Measurements from ENCODE around the gene PTPRO.

DNA sequence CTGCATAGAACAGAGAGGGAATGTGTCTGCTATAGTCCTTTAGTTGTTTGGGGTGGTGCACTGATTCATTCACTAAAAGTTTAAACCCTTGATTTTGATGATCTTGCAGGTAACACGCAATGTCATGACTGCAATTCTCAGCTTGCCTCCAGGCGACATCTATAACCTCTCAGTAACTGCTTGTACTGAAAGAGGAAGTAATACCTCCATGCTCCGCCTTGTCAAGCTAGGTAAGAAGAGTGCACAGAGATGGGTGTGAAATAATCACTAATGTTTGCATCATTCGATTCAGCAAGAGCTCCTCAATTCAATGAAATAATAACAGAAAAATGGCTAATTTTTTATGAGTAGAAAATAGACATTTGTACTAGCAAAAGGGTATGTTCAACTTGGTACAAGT lies 203.7 kb downstream of the PTPRO start:
- TF ChIP-seq, protein P1, sequence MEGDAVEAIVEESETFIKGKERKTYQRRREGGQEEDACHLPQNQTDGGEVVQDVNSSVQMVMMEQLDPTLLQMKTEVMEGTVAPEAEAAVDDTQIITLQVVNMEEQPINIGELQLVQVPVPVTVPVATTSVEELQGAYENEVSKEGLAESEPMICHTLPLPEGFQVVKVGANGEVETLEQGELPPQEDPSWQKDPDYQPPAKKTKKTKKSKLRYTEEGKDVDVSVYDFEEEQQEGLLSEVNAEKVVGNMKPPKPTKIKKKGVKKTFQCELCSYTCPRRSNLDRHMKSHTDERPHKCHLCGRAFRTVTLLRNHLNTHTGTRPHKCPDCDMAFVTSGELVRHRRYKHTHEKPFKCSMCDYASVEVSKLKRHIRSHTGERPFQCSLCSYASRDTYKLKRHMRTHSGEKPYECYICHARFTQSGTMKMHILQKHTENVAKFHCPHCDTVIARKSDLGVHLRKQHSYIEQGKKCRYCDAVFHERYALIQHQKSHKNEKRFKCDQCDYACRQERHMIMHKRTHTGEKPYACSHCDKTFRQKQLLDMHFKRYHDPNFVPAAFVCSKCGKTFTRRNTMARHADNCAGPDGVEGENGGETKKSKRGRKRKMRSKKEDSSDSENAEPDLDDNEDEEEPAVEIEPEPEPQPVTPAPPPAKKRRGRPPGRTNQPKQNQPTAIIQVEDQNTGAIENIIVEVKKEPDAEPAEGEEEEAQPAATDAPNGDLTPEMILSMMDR (conservative IDR thresholded peaks at IDR 0.05): no peak
- no peak for TF ChIP-seq ZFX (IDR thresholded peaks at IDR 0.05)
